Endothelial cell of umbilical vein (primary cell): ENCODE results near the gene LORICRIN. TPM values are rescaled to one million over a fixed set of nuclear protein-coding genes. Genes with fewer than 3 reads are reported as not detected.
A peak's percentile ranks its signal among the peaks of the same experiment; 100 is the strongest.
"Not testable (repeated sequence)": the region's sequence is repeated elsewhere in the genome, so short reads cannot be mapped to it uniquely, and the experiment has no call there.

ENCODE experiments used
- BruUV-seq: library from RNA; stranded (reverse); fragments of 400-500 nt; replicated peaks from 2 replicates; lab custom pipeline; 2021; lab: Mats Ljungman, UMichigan
- CTCF ChIA-PET: fragments of 300-600, 350-600 bp; sonication (Branson Sonifier 250); formaldehyde crosslinking; loops from one replicate; lab custom pipeline; 2021; ENCODE audit warnings: antibody characterized with exemption, inconsistent platforms; lab: Charles Lee
- POLR2A ChIA-PET: fragments of 300-600, 350-600 bp; sonication (Branson Sonifier 250); formaldehyde crosslinking; loops from one replicate; lab custom pipeline; 2021; ENCODE audit warnings: antibody characterized with exemption, inconsistent platforms; lab: Charles Lee
- DNase-seq: peaks from one replicate; pipeline ENCODE4 v3.0.0-alpha.2; 2011; ENCODE audit warnings: low read depth, low spot score
- FAIRE-seq: peaks from 2 replicates; lab custom pipeline; 2011; peaks lifted over from hg19 to GRCh38; lab: Jason Lieb, UNC
- H2AFZ ChIP-seq: 2 replicates; pipeline ENCODE4 v1.6.0; 2012; ENCODE audit warnings: low read depth, low read length, control low read depth, inconsistent platforms
- H3K27ac ChIP-seq: 2 replicates; pipeline ENCODE4 v1.5.1; 2011; ENCODE audit warnings: low read depth, mild to moderate bottlenecking, control low read depth, low read length, moderate library complexity; ENCODE audit not compliant: insufficient read depth
- H3K27me3 ChIP-seq, 2 experiments: 2 replicates each; pipeline versions ENCODE4 v1.6.0 to v1.6.1; 2011; ENCODE audit warnings: low read length in 2 of 2, mixed read lengths in 1 of 2; ENCODE audit not compliant: control insufficient read depth in 2 of 2, insufficient read depth in 2 of 2
- H3K36me3 ChIP-seq, 2 experiments: 2 replicates in 1 of 2; 3 replicates in 1 of 2; pipeline ENCODE4 v1.5.1; 2011; ENCODE audit warnings: low read length in 2 of 2, mild to moderate bottlenecking in 1 of 2, moderate library complexity in 1 of 2; ENCODE audit not compliant: control insufficient read depth in 2 of 2, insufficient read depth in 2 of 2; ENCODE audit errors: extremely low read depth in 1 of 2
- H3K4me1 ChIP-seq: 3 replicates; pipeline ENCODE4 v1.5.1; 2011; ENCODE audit warnings: mild to moderate bottlenecking, low read length; ENCODE audit not compliant: control insufficient read depth, insufficient read depth; ENCODE audit errors: extremely low read depth
- H3K4me2 ChIP-seq: 2 replicates; pipeline ENCODE4 v1.6.1; 2011; ENCODE audit warnings: low read length, control low read depth, mixed read lengths; ENCODE audit not compliant: insufficient read depth
- H3K4me3 ChIP-seq, 3 experiments: fragments of 200-600 bp in 1 of 3; sonication (generic), shearing (Covaris generic) in 1 of 3; replicated peaks in 1 of 3; 2 replicates each; pipeline ENCODE4 v1.5.1; 2011 to 2016; ENCODE audit warnings: control low read depth in 3 of 3, low read length in 3 of 3, mild to moderate bottlenecking in 2 of 3, inconsistent platforms in 1 of 3, low read depth in 1 of 3, moderate library complexity in 1 of 3; ENCODE audit not compliant: insufficient read depth in 1 of 3
- H3K79me2 ChIP-seq: 2 replicates; pipeline ENCODE4 v1.6.0; 2012; ENCODE audit warnings: low read length, inconsistent platforms; ENCODE audit not compliant: control insufficient read depth, insufficient read depth
- H3K9ac ChIP-seq: replicated peaks from 2 replicates; pipeline ENCODE3; 2011; ENCODE audit warnings: low read length, control low read depth; ENCODE audit not compliant: insufficient read depth; ENCODE audit errors: extremely low read depth
- H3K9me1 ChIP-seq: replicated peaks from 3 replicates; pipeline ENCODE4 v1.6.0; 2011; ENCODE audit warnings: mild to moderate bottlenecking, low read length; ENCODE audit not compliant: control insufficient read depth, insufficient read depth; ENCODE audit errors: extremely low read depth
- H3K9me3 ChIP-seq: replicated peaks from 2 replicates; pipeline ENCODE4 v1.5.1; 2012; ENCODE audit warnings: low read length, inconsistent platforms; ENCODE audit not compliant: control insufficient read depth, insufficient read depth
- H4K20me1 ChIP-seq: replicated peaks from 2 replicates; pipeline ENCODE3; 2011; ENCODE audit warnings: mild to moderate bottlenecking, low read length; ENCODE audit not compliant: control insufficient read depth, insufficient read depth; ENCODE audit errors: extremely low read depth
- CTCF ChIP-seq, 2 donors: IDR thresholded peaks; 1 replicate in 1 of 2; 2 replicates in 1 of 2; pipeline ENCODE4 v1.5.1; 2011; ENCODE audit warnings: low read length in 2 of 2, mild to moderate bottlenecking in 2 of 2, moderate library complexity in 2 of 2, control low read depth in 1 of 2, inconsistent platforms in 1 of 2, low read depth in 1 of 2; ENCODE audit not compliant: insufficient read depth in 1 of 2; ENCODE audit errors: extremely low read depth in 1 of 2
- EZH2 ChIP-seq: IDR thresholded peaks from 2 replicates; pipeline ENCODE4 v1.6.1; 2012; ENCODE audit warnings: borderline replicate concordance, low read depth, mild to moderate bottlenecking, moderate library complexity, low read length, inconsistent platforms; ENCODE audit not compliant: severe bottlenecking
- FOS ChIP-seq: IDR thresholded peaks from 2 replicates; pipeline ENCODE4 v1.6.1; 2011; ENCODE audit warnings: mild to moderate bottlenecking, low read length, moderate library complexity, borderline replicate concordance; ENCODE audit not compliant: insufficient read depth
- GATA2 ChIP-seq: IDR thresholded peaks from 2 replicates; pipeline ENCODE4 v1.7.0; 2011; ENCODE audit warnings: low read depth, mild to moderate bottlenecking, moderate library complexity, mixed read lengths, low read length; ENCODE audit not compliant: insufficient read length, insufficient read depth
- JUN ChIP-seq: IDR thresholded peaks from 2 replicates; pipeline ENCODE4 v1.6.1; 2011; ENCODE audit warnings: borderline replicate concordance, low read depth; ENCODE audit not compliant: insufficient read length, insufficient read depth
- MYC ChIP-seq: IDR thresholded peaks from one replicate; pipeline ENCODE4 v1.6.1; 2011; ENCODE audit warnings: mild to moderate bottlenecking, low read depth, low read length
- POLR2A ChIP-seq: IDR thresholded peaks from 2 replicates; pipeline ENCODE4 v1.6.1; 2012; ENCODE audit warnings: low read depth, mild to moderate bottlenecking, control low read depth, low read length
- POLR2AphosphoS5 ChIP-seq: IDR thresholded peaks from 2 replicates; pipeline ENCODE4 v1.6.1; 2012; ENCODE audit warnings: low read depth, mild to moderate bottlenecking, control low read depth, low read length, moderate library complexity; ENCODE audit not compliant: insufficient read depth
- dilution Hi-C: fragments of 300-500 bp; cut with MboI; formaldehyde crosslinking; loops from one replicate; pipeline ENCODE4 v1.15.0; 2019; ENCODE audit warnings: low sequenced_read_pairs; ENCODE audit not compliant: extremely low pct_ligation_motif_present
- intact Hi-C: fragments of 100-400 bp; cut with micrococcal nuclease; formaldehyde crosslinking; loops from one replicate; pipeline ENCODE4 v1.10.0; 2022
- polyA plus RNA-seq, 4 experiments: library from polyadenylated mRNA; depleted of rRNA in 3 of 4; stranded (reverse) in 3 of 4; unstranded in 1 of 4; fragments of >200 nt; gene quantifications; 2 replicates each; pipeline versions ENCODE4 v1.2.1 to v1.2.3, GENCODE V29; 2011 to 2012; ENCODE audit warnings: missing spikeins in 1 of 4
- total RNA-seq: library from RNA; stranded (reverse); gene quantifications from 2 replicates; pipeline ENCODE4 v1.2.3, GENCODE V29; 2021
- TF ChIP-seq, protein P1 (sequence below): IDR thresholded peaks from 2 replicates; pipeline ENCODE4 v1.6.1; 2011; ENCODE audit not compliant: insufficient read depth, insufficient read length

Gene LORICRIN
- total and polyA plus RNA-seq, 2 donors (not counting 3 experiments of a cell fraction or from before 2014, with no cell fraction given) = not detected

GRCh38 chr1:153229076-153229829, 30.2 kb upstream of the LORICRIN start:
- intact Hi-C loops, H3K9me1 ChIP-seq, H3K4me2 ChIP-seq, H3K79me2 ChIP-seq, H3K27me3 ChIP-seq, H3K9me3 ChIP-seq, H3K4me1 ChIP-seq, H2AFZ ChIP-seq, H4K20me1 ChIP-seq, H3K9ac ChIP-seq, BruUV-seq, DNase-seq, dilution Hi-C loops, H3K4me3 ChIP-seq, H3K27ac ChIP-seq, H3K36me3 ChIP-seq, POLR2A ChIA-PET: not testable (repeated sequence)
- CTCF ChIA-PET = interaction anchor here (0.9 to 4.3 kb wide), 7 partner anchors 9 to 577 kb away, joined by 3 to 26 read pairs (median 4); partner anchors contain the start of gene PRR9
- FAIRE-seq = peak; percentile 97
- peak; percentile 44 to 58 for TF ChIP-seq CTCF (IDR thresholded peaks at IDR 0.05; ENCODE audit: extremely low read depth in 1 of 2, insufficient read depth in 1 of 2, low read depth in 1 of 2, low read length in 2 of 2)

- POLR2A ChIA-PET = no interaction called here
- H3K27me3 ChIP-seq = no peaks in the 10 kb centered on the region
- CTCF ChIA-PET = interaction anchor here (1.4 to 1.8 kb wide), 2 partner anchors 359 to 578 kb away, joined by 3 to 6 read pairs; no protein-coding TSS in a partner anchor
- no peaks in the 10 kb centered on the region for H3K79me2 ChIP-seq
- no peaks in the 10 kb centered on the region for H3K9me3 ChIP-seq
- H3K4me3 ChIP-seq = no peak overlapping the region
- no peak overlapping the region for H3K4me2 ChIP-seq
- no peaks in the 10 kb centered on the region for H4K20me1 ChIP-seq
- H3K9me1 ChIP-seq = no peaks in the 10 kb centered on the region
- TF ChIP-seq CTCF (IDR thresholded peaks at IDR 0.05; ENCODE audit: extremely low read depth in 1 of 2, insufficient read depth in 1 of 2, low read depth in 1 of 2, low read length in 2 of 2) = no peak
- TF ChIP-seq, protein P1, sequence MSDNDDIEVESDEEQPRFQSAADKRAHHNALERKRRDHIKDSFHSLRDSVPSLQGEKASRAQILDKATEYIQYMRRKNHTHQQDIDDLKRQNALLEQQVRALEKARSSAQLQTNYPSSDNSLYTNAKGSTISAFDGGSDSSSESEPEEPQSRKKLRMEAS = no peak
- no peak for TF ChIP-seq FOS
- no peak for TF ChIP-seq GATA2
- no peak for TF ChIP-seq MYC
- no peak for TF ChIP-seq POLR2A
- TF ChIP-seq EZH2 = no peak
- no peak for TF ChIP-seq POLR2AphosphoS5
- TF ChIP-seq JUN = no peak
- H2AFZ ChIP-seq = no peak overlapping the region
- H3K9ac ChIP-seq = no peak overlapping the region
- H3K4me1 ChIP-seq = no peaks in the 10 kb centered on the region
- DNase-seq = no peak
- no TSS peak for BruUV-seq
- no peaks in the 10 kb centered on the region for H3K36me3 ChIP-seq
- H3K27ac ChIP-seq = no peak overlapping the region
- dilution Hi-C loops = no loop called here
- intact Hi-C loops = no loop called here
- no peak for FAIRE-seq
Observed at GRCh38 chr1:153231363-153231762, 28.1 kb upstream of the LORICRIN start.
